Kidney (tissue), 14 donors: ENCODE results near the gene SCYL3. TPM values are rescaled to one million over a fixed set of nuclear protein-coding genes. Genes with fewer than 3 reads are reported as not detected.

Source experiments
- DNase-seq, 5 donors: peaks; one replicate each; pipeline ENCODE4 v3.0.0-alpha.2; 2013 to 2020
- FAIRE-seq: peaks from 2 replicates; lab custom pipeline; 2012; peaks lifted over from hg19 to GRCh38; lab: Jason Lieb, UNC
- H3K27ac ChIP-seq, 2 donors: one replicate each; pipeline ENCODE4 v1.7.0; 2013; ENCODE audit warnings: low read depth in 2 of 2, low read length in 2 of 2, inconsistent platforms in 1 of 2
- H3K27me3 ChIP-seq: one replicate; pipeline ENCODE4 v1.7.1; 2013; ENCODE audit warnings: low read length, inconsistent platforms; ENCODE audit not compliant: control insufficient read depth, insufficient read depth
- H3K36me3 ChIP-seq, 3 donors: one replicate each; pipeline versions ENCODE4 v1.7.0 to v1.7.1; 2013; ENCODE audit warnings: low read length in 3 of 3, control low read depth in 1 of 3, inconsistent platforms in 1 of 3; ENCODE audit not compliant: insufficient read depth in 3 of 3, control insufficient read depth in 2 of 3
- H3K4me1 ChIP-seq, 3 donors: one replicate each; pipeline versions ENCODE4 v1.7.0 to v1.7.1; 2013; ENCODE audit warnings: low read length in 3 of 3, inconsistent platforms in 1 of 3, low read depth in 1 of 3; ENCODE audit not compliant: control insufficient read depth in 2 of 3, insufficient read depth in 2 of 3
- H3K4me3 ChIP-seq, 3 donors: one replicate each; pipeline versions ENCODE4 v1.7.0 to v1.8.1; 2013; ENCODE audit warnings: low read length in 3 of 3, control low read depth in 1 of 3, inconsistent platforms in 1 of 3
- H3K9ac ChIP-seq, 3 donors: one replicate each; pipeline versions ENCODE4 v1.7.0 to v1.7.1; 2013; ENCODE audit warnings: low read length in 3 of 3, control low read depth in 1 of 3, inconsistent platforms in 1 of 3
- H3K9me3 ChIP-seq, 3 donors: one replicate each; pipeline versions ENCODE4 v1.7.0 to v1.7.1; 2013; ENCODE audit warnings: low read length in 3 of 3, control low read depth in 1 of 3, inconsistent platforms in 1 of 3; ENCODE audit not compliant: control insufficient read depth in 2 of 3, insufficient read depth in 1 of 3
- CTCF ChIP-seq: IDR thresholded peaks from 3 replicates; pipeline ENCODE4 v1.5.1; 2012; ENCODE audit warnings: mild to moderate bottlenecking, moderate library complexity, borderline replicate concordance; ENCODE audit not compliant: insufficient read depth; ENCODE audit errors: extremely low read depth
- intact Hi-C: fragments of 100-400 bp; cut with DNase I; formaldehyde crosslinking; loops from one replicate; pipeline ENCODE4 v1.11.1; 2022
- polyA plus RNA-seq: library from polyadenylated mRNA; stranded (reverse); fragments of 350-450 nt; fragmentation: Illumina TruSeq; extraction: RNeasy Lipid Tissue Mini Kit (QIAGEN cat#74804); gene quantifications from one replicate; pipeline ENCODE4 v1.2.3, GENCODE V29; 2014; ENCODE audit warnings: low read depth, low replicate concordance; ENCODE audit not compliant: insufficient read depth
- total RNA-seq: library from RNA; stranded (reverse); fragmentation: NEBNext Ultra II Directional; extraction: Animal tissue kit (Norgen Biotek cat#: 25700); gene quantifications from one replicate; pipeline ENCODE4 v1.2.1, GENCODE V29; 2021
- donor health status: control.
- donor health status: control.
- donor health status: control.
- donor health status: control.
- donor health status: control.
- donor health status: DM: yes; HTN: yes; CAD: no.
- donor health status: Normal renal cell carcinoma (clear cell type).

The SCYL3 gene
- total and polyA plus RNA-seq, 2 donors from 2014 or later, result 5.6 to 14.8 TPM

DNA sequence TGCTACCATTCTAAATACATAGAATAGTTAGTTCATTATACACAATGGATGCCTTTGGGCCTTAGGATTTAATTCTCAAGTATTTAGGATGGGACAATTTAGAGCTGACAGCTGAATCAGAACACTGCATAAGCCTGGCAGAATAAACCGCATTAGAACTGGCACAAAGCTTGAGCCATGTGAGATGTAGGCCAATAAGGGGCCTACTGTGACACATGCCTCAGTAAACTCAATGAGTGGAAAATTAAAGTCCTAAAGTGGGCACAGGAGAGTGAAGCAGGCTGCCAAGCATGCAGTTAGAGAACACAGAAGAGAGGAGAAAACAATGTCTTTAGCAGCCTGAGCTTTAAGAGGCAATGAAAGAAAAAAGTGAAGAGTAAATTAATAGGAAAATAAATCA is 24.3 kb downstream of the SCYL3 start:
- Histone ChIP-seq H3K36me3 (peaks cover 13 to 77% (median 49%) of the 10 kb centered on the region in 3 donors), H3K27me3 (no peaks in the 10 kb centered on the region)

GRCh38 chr1:169868978-169869377 is 24.7 kb downstream of the SCYL3 start:
- Histone ChIP-seq H3K36me3 (peaks cover 13 to 77% (median 51%) of the 10 kb centered on the region in 3 donors), H3K9ac (no peak overlapping the region), H3K4me1 (no peaks in the 10 kb centered on the region), H3K4me3 (no peak overlapping the region), H3K27ac (no peak overlapping the region), H3K27me3 (no peaks in the 10 kb centered on the region), H3K9me3 (no peaks in the 10 kb centered on the region)
- FAIRE-seq (no peak), DNase-seq (no peak)
- TF ChIP-seq CTCF, result no peak
- intact Hi-C loops, result no loop called here

More for the DNA sequence above, 24.3 kb downstream of the SCYL3 start:
- Histone ChIP-seq H3K9me3 (no peaks in the 10 kb centered on the region), H3K4me3 (no peak overlapping the region), H3K4me1 (no peaks in the 10 kb centered on the region), H3K27ac (no peak overlapping the region), H3K9ac (no peak overlapping the region)
- DNase-seq (no peak), FAIRE-seq (no peak)
- TF ChIP-seq CTCF, result no peak
- intact Hi-C loops, result no loop called here

- Histone ChIP-seq H3K9me3 (no peaks in the 10 kb centered on the region), H3K4me3 (no peak overlapping the region), H3K27me3 (no peaks in the 10 kb centered on the region), H3K4me1 (no peaks in the 10 kb centered on the region), H3K9ac (no peak overlapping the region), H3K27ac (no peak overlapping the region), H3K36me3 (peaks cover 9 to 70% (median 41%) of the 10 kb centered on the region in 3 donors)
- DNase-seq (no peak), FAIRE-seq (no peak)
- intact Hi-C loops, result no loop called here
- TF ChIP-seq CTCF, result no peak
Measured at GRCh38 chr1:169867012-169867675, 26.6 kb downstream of the SCYL3 start.
